ENCODE results near the gene ARID1B.

Gene ARID1B

GRCh38 chr6:157069585-157069984 is 292.4 kb downstream of the ARID1B start:
- no peaks in the 10 kb centered on the region for H3K27me3 ChIP-seq (ENCODE audit: control insufficient read depth, insufficient read depth, low read length)
- peaks cover 13% of the 10 kb centered on the region for H3K4me1 ChIP-seq (ENCODE audit: control insufficient read depth, insufficient read depth, low read length)
- H3K36me3 ChIP-seq (ENCODE audit: control insufficient read depth, insufficient read depth, low read length): no peaks in the 10 kb centered on the region
- H3K9ac ChIP-seq (ENCODE audit: low read length): no peak overlapping the region
- H3K4me3 ChIP-seq (ENCODE audit: low read length): no peak overlapping the region
- no peak overlapping the region for H3K27ac ChIP-seq (ENCODE audit: low read depth, low read length)

GRCh38 chr6:157070403-157071107 is 293.4 kb downstream of the ARID1B start:
- H3K27ac ChIP-seq (ENCODE audit: low read depth, low read length): no peak overlapping the region
- peaks cover 13% of the 10 kb centered on the region for H3K4me1 ChIP-seq (ENCODE audit: control insufficient read depth, insufficient read depth, low read length)
- H3K27me3 ChIP-seq (ENCODE audit: control insufficient read depth, insufficient read depth, low read length): no peaks in the 10 kb centered on the region
- no peaks in the 10 kb centered on the region for H3K36me3 ChIP-seq (ENCODE audit: control insufficient read depth, insufficient read depth, low read length)
- H3K4me3 ChIP-seq (ENCODE audit: low read length): no peak overlapping the region
- H3K9ac ChIP-seq (ENCODE audit: low read length): no peak overlapping the region

GRCh38 chr6:157072128-157072527 is 294.9 kb downstream of the ARID1B start:
- H3K9ac ChIP-seq (ENCODE audit: low read length): no peak overlapping the region
- H3K4me1 ChIP-seq (ENCODE audit: control insufficient read depth, insufficient read depth, low read length): peaks cover 12% of the 10 kb centered on the region
- no peak overlapping the region for H3K27ac ChIP-seq (ENCODE audit: low read depth, low read length)

GRCh38 chr6:157073596-157073995 is 296.4 kb downstream of the ARID1B start:
- Histone ChIP-seq H3K4me3 (ENCODE audit: low read length) (no peak overlapping the region), H3K9ac (ENCODE audit: low read length) (no peak overlapping the region), H3K36me3 (ENCODE audit: control insufficient read depth, insufficient read depth, low read length) (no peaks in the 10 kb centered on the region), H3K27ac (ENCODE audit: low read depth, low read length) (no peak overlapping the region), H3K4me1 (ENCODE audit: control insufficient read depth, insufficient read depth, low read length) (peaks cover 10% of the 10 kb centered on the region), H3K27me3 (ENCODE audit: control insufficient read depth, insufficient read depth, low read length) (no peaks in the 10 kb centered on the region)

More at GRCh38 chr6:157072128-157072527, 294.9 kb downstream of the ARID1B start:
- Histone ChIP-seq H3K4me3 (ENCODE audit: low read length) (no peak overlapping the region), H3K36me3 (ENCODE audit: control insufficient read depth, insufficient read depth, low read length) (no peaks in the 10 kb centered on the region), H3K27me3 (ENCODE audit: control insufficient read depth, insufficient read depth, low read length) (no peaks in the 10 kb centered on the region)

GRCh38 chr6:157074969-157075368 is 297.8 kb downstream of the ARID1B start:
- no peaks in the 10 kb centered on the region for H3K27me3 ChIP-seq (ENCODE audit: control insufficient read depth, insufficient read depth, low read length)
- H3K36me3 ChIP-seq (ENCODE audit: control insufficient read depth, insufficient read depth, low read length): no peaks in the 10 kb centered on the region
- H3K27ac ChIP-seq (ENCODE audit: low read depth, low read length): no peak overlapping the region
- H3K4me1 ChIP-seq (ENCODE audit: control insufficient read depth, insufficient read depth, low read length): peaks cover 6% of the 10 kb centered on the region
- no peak overlapping the region for H3K9ac ChIP-seq (ENCODE audit: low read length)
- H3K4me3 ChIP-seq (ENCODE audit: low read length): no peak overlapping the region

GRCh38 chr6:157075549-157076450 is 298.6 kb downstream of the ARID1B start:
- H3K4me3 ChIP-seq (ENCODE audit: low read length): no peak overlapping the region
- peaks cover under 1% of the 10 kb centered on the region for H3K4me1 ChIP-seq (ENCODE audit: control insufficient read depth, insufficient read depth, low read length)
- H3K9ac ChIP-seq (ENCODE audit: low read length): no peak overlapping the region
- H3K36me3 ChIP-seq (ENCODE audit: control insufficient read depth, insufficient read depth, low read length): no peaks in the 10 kb centered on the region
- H3K27me3 ChIP-seq (ENCODE audit: control insufficient read depth, insufficient read depth, low read length): no peaks in the 10 kb centered on the region
- H3K27ac ChIP-seq (ENCODE audit: low read depth, low read length): no peak overlapping the region

GRCh38 chr6:157076451-157076822 is 299.3 kb downstream of the ARID1B start:
- no peaks in the 10 kb centered on the region for H3K36me3 ChIP-seq (ENCODE audit: control insufficient read depth, insufficient read depth, low read length)
- H3K4me3 ChIP-seq (ENCODE audit: low read length): no peak overlapping the region
- H3K27ac ChIP-seq (ENCODE audit: low read depth, low read length): no peak overlapping the region
- H3K9ac ChIP-seq (ENCODE audit: low read length): no peak overlapping the region
- no peaks in the 10 kb centered on the region for H3K4me1 ChIP-seq (ENCODE audit: control insufficient read depth, insufficient read depth, low read length)
- H3K27me3 ChIP-seq (ENCODE audit: control insufficient read depth, insufficient read depth, low read length): no peaks in the 10 kb centered on the region

- Histone ChIP-seq H3K36me3 (ENCODE audit: control insufficient read depth, insufficient read depth, low read length) (no peaks in the 10 kb centered on the region), H3K4me3 (ENCODE audit: low read length) (no peak overlapping the region), H3K9ac (ENCODE audit: low read length) (no peak overlapping the region), H3K4me1 (ENCODE audit: control insufficient read depth, insufficient read depth, low read length) (no peaks in the 10 kb centered on the region), H3K27ac (ENCODE audit: low read depth, low read length) (no peak overlapping the region), H3K27me3 (ENCODE audit: control insufficient read depth, insufficient read depth, low read length) (no peaks in the 10 kb centered on the region)
These were observed 300.1 kb downstream of the ARID1B start for GRCh38 chr6:157077251-157077650.

GRCh38 chr6:157078326-157078725 is 301.1 kb downstream of the ARID1B start:
- no peak overlapping the region for H3K27ac ChIP-seq (ENCODE audit: low read depth, low read length)
- no peak overlapping the region for H3K9ac ChIP-seq (ENCODE audit: low read length)
- no peaks in the 10 kb centered on the region for H3K27me3 ChIP-seq (ENCODE audit: control insufficient read depth, insufficient read depth, low read length)
- no peaks in the 10 kb centered on the region for H3K36me3 ChIP-seq (ENCODE audit: control insufficient read depth, insufficient read depth, low read length)
- H3K4me1 ChIP-seq (ENCODE audit: control insufficient read depth, insufficient read depth, low read length): no peaks in the 10 kb centered on the region
- no peak overlapping the region for H3K4me3 ChIP-seq (ENCODE audit: low read length)

GRCh38 chr6:157079277-157079676 is 302.1 kb downstream of the ARID1B start:
- Histone ChIP-seq H3K4me3 (ENCODE audit: low read length) (no peak overlapping the region), H3K4me1 (ENCODE audit: control insufficient read depth, insufficient read depth, low read length) (no peaks in the 10 kb centered on the region), H3K27me3 (ENCODE audit: control insufficient read depth, insufficient read depth, low read length) (no peaks in the 10 kb centered on the region)

GRCh38 chr6:157079771-157080170 is 302.6 kb downstream of the ARID1B start:
- Histone ChIP-seq H3K9ac (ENCODE audit: low read length) (no peak overlapping the region), H3K36me3 (ENCODE audit: control insufficient read depth, insufficient read depth, low read length) (no peaks in the 10 kb centered on the region), H3K27me3 (ENCODE audit: control insufficient read depth, insufficient read depth, low read length) (no peaks in the 10 kb centered on the region), H3K4me3 (ENCODE audit: low read length) (no peak overlapping the region), H3K27ac (ENCODE audit: low read depth, low read length) (no peak overlapping the region), H3K4me1 (ENCODE audit: control insufficient read depth, insufficient read depth, low read length) (no peaks in the 10 kb centered on the region)

More at GRCh38 chr6:157079277-157079676, 302.1 kb downstream of the ARID1B start:
- H3K27ac ChIP-seq (ENCODE audit: low read depth, low read length): no peak overlapping the region
- no peak overlapping the region for H3K9ac ChIP-seq (ENCODE audit: low read length)
- no peaks in the 10 kb centered on the region for H3K36me3 ChIP-seq (ENCODE audit: control insufficient read depth, insufficient read depth, low read length)

GRCh38 chr6:157080986-157081391 is 303.8 kb downstream of the ARID1B start:
- Histone ChIP-seq H3K4me1 (ENCODE audit: control insufficient read depth, insufficient read depth, low read length) (no peaks in the 10 kb centered on the region), H3K27ac (ENCODE audit: low read depth, low read length) (no peak overlapping the region), H3K4me3 (ENCODE audit: low read length) (no peak overlapping the region), H3K36me3 (ENCODE audit: control insufficient read depth, insufficient read depth, low read length) (peaks cover 4% of the 10 kb centered on the region), H3K9ac (ENCODE audit: low read length) (no peak overlapping the region), H3K27me3 (ENCODE audit: control insufficient read depth, insufficient read depth, low read length) (no peaks in the 10 kb centered on the region)

Data from rectal smooth muscle tissue (tissue), 1 donor.